ENCODE measurements around the gene LLGL1.

Gene LLGL1

DNA sequence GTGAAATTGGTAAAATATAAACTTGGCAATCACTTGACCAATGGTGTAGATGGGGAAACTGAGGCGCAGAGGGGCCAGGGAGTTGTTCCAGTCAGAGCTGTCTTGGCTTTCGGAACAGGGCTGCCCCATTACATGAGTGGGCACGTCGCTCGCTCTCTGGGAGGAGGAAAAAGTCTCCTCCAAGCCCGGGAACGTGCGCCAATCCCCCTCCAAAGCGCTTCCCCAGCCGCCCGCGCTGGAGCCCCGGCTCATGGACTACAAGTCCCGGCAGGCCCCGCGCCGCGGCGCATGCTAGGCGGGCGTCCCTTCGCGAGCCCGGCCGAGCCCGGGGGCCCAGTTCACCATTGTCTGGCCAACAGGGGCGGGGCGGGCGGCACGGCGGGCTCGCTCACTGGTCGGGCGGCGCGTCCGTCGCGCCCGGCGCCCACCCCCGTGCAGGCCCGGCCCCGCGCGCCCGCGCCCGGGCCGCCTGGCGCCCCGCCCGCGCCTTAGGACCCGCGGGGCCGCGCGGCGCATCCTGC, at the start of gene LLGL1:
Gene LLGL1 (plus strand): TSS at position 515 of the 521 bp plus-strand sequence. CDS start 48 bp downstream, outside the sequence.
- DNase-seq (ENCODE audit: low spot score): peak; percentile 99

DNA sequence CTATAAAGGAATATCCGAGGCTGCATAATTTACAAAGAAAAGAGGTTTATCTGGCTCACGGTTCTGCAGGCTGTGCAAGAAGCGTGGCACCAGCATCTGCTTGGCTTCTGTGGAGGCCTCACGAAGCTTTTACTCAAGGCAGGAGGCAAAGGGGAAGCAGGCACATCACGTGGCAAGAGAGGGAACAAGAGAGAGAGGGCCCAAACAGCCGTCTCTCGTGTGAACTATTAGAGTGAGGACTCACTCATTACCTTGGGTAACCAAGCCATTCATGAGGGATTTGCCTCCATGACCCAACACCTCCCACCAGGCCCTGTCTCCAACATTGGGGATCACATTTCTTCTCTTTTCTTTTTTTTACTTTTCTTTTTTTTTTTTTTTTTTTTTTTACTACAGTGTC, 49.3 kb upstream of the LLGL1 start:
- no peak for DNase-seq (ENCODE audit: low spot score)

DNA sequence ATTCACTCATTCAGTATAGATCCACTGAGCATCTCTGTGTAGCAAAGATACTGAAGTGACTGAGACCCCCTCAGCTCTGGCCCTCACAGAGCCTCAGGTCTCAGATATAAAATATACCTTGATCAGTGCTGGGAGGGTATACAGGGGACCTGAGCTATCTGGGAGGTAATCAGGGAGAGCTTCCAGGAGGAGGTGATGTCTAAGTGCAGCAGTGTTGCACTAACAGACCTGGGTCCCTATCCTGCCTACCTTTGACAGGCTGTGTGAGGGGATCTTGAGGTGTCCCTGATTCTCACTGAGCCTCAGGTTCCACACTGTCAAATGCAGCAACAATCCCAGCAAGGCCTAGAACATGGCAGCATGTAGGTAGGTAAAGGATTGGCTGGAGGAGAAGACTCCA, 48.3 kb upstream of the LLGL1 start:
- no peak for DNase-seq (ENCODE audit: low spot score)

DNA sequence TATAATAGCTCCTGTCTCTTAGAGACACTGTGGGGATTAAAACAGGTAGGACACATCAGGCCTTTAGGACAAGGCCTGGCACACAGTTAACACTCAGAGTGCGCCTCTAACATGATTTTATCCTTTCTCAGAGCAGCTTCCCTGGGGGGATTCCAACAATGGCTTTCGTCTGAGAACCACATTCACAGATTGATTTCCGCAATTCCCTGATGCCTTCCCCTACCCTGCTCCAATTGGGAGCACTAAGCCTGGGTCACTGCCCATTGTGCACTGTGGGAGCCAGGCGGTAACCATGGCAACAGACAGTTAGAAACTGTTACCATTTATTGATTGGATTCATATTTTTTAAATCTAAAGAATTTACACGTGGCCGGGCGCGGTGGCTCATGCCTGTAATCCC, 47.7 kb upstream of the LLGL1 start:
- no peak for DNase-seq (ENCODE audit: low spot score)

DNA sequence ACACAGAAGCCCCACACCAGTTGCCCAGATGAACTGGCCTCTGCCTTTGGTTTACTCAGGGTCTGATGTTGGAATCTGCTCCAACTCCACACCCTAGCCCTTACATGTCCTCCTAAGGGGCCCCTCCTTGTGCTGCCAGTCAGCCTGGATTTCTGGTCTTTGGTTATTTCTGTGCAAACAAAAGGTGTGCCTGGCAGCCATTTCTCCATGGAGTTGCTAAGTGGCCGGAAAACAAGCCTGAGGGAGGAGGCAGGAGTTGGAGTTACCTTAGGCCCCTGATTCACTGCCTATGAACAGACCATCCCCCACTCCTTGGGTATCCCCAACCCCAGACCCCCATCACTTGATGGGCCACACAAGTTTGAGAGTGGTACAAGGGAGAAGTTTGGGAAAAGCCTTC, 46.2 kb upstream of the LLGL1 start:
- DNase-seq (ENCODE audit: low spot score): no peak

DNA sequence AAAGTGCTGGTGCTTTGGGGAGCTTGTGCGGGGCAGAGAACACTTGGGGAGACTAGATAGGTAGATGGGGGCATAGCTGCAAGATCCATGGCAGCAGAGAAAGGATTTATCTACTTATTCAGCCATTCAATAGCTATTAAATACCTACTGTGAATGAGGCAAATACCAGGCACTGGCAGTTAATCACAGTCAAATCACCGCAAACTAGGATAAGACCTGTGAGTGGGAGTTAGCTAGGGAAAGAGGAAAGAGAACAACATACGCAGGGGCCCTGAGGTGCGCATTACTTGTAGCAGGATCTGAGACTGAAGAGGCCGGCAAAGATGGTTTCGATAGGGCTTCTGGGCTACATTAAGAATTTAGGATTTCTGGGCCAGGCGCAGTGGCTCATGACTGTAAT, 45.6 kb upstream of the LLGL1 start:
- DNase-seq (ENCODE audit: low spot score): no peak

DNA sequence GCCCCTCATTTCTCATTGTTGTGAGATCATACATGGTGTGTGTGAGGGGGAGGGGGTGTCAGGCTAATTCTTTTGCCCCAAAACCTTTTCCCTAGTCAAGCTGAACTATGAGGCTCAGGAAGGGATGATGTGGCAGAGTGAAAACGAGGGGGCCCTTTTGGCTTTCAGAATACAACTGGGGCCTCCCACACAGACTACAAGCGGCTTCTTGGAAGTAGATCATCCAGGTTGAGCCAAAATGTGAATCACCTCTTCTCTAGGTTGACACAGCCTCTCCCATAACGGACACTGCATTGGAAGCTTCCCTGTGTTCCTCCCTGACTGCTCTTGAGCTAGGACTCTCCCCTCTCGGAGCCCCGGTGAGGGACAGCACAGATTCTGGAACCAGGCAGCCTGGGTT, 44.1 kb upstream of the LLGL1 start:
- DNase-seq (ENCODE audit: low spot score): no peak

DNA sequence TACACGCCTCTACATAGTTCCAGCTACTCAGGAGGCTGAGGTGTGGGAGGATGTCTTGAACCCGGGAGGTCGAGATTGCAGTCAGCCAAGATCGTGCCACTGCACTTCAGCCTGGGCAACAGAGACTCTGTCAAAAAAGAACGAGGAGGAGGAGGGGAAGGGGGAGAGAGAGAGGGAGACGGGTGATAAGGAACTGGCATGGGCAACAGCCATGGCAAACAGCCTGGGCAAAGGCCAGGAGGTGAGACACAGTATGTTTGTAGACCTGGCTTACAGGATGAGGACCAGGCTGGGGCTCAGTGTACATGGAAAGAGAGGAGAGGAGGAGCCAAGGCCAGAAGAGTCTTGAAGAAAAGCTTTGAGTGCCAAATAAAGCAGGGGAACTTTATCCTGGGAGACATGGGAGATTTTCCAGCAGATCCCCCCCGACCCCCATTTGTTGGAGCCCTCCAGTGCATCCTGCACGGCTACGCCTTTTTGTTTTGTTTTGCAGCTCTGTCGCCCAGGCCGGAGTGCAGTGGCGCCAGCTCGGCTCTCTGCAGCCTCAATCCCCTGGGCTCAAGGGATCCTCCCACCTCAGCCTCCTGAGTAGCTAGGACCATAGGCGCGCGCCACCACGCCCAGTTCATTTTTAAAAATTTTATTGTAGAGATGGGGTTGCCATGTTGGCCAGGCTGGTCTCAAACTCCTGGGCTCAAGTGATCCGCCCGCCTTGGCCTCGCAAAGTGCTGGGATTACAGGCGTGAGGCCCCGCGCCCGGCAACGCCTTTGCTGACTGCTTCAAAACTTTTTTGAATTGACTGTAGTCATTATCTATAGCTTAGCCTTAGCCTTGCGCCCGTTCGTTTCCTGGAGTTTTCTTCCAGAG, 43.1 kb upstream of the LLGL1 start:
- DNase-seq (ENCODE audit: low spot score): no peak

DNA sequence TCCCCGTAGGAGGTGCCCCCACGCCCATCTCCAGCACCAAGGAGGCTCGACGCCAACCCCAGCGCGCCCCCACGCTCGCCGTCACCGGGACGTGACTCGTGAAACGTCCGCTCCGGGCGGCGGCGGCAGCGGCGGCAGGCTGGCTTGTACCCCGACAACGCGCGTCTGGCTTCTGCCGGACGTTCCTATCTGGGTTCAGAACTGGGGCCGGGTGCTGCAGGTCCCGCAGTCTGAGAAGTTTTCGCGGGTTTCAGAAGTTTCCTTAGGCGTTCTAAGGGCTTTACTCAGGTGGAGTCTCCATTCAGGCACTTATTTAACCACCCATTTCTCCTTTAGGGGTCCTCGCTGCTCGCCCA, 42.5 kb upstream of the LLGL1 start:
- peak; percentile 77 for DNase-seq (ENCODE audit: low spot score)

DNA sequence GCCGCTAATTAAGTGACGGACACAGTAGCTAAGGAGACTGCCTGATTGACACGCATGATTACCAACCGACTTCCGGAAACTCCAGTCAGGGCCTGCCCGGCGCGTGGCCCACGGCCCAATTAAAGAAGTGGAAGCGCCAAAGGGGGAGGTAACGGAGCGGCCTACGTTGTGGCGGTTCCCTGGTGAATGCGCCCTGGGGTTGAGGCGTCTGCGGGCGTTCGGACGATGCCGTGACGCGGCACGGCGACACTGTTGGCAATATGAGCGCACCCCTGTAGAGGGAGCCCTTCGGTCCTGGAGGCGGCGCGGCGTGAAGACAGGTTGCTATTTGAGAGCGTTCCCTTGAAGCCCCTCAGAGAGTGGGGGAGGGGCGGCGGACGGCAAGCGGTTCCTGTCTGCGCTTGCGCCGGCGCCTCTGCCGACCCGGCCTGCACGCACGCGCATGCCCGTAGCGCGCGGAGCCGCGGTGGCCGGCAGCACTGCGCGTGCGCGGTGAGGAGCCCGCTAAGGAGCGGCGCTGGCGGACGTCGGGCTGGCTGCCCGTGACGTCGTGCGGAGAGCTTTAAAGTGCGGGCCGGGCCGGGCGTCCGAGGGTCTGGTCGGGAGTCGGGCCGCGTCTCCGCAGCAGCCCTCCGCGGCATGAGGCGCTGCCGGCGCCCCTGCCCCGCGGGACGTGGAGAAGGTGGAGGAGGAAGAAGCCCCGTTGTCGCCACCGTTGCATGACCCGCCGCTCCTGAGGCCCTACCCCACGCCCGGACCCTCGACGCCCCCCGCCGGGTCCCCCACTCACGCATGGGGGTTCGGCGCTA, 41.9 kb upstream of the LLGL1 start, which contains the start of gene ALKBH5:
Gene ALKBH5 (plus strand): TSS at position 495 of the 809 bp plus-strand sequence. CDS start 416 bp downstream, outside the sequence.
- DNase-seq (ENCODE audit: low spot score): peak; percentile 97

DNA sequence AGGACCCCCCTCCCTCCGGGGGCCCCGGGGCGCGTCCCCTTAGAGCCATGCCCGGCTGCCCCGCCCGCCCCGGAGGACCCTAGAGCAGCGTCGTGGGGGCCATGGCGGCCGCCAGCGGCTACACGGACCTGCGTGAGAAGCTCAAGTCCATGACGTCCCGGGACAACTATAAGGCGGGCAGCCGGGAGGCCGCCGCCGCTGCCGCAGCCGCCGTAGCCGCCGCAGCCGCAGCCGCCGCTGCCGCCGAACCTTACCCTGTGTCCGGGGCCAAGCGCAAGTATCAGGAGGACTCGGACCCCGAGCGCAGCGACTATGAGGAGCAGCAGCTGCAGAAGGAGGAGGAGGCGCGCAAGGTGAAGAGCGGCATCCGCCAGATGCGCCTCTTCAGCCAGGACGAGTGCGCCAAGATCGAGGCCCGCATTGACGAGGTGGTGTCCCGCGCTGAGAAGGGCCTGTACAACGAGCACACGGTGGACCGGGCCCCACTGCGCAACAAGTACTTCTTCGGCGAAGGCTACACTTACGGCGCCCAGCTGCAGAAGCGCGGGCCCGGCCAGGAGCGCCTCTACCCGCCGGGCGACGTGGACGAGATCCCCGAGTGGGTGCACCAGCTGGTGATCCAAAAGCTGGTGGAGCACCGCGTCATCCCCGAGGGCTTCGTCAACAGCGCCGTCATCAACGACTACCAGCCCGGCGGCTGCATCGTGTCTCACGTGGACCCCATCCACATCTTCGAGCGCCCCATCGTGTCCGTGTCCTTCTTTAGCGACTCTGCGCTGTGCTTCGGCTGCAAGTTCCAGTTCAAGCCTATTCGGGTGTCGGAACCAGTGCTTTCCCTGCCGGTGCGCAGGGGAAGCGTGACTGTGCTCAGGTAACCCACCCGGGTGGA, 41.0 kb upstream of the LLGL1 start:
- peak; percentile 39 for DNase-seq (ENCODE audit: low spot score)

DNA sequence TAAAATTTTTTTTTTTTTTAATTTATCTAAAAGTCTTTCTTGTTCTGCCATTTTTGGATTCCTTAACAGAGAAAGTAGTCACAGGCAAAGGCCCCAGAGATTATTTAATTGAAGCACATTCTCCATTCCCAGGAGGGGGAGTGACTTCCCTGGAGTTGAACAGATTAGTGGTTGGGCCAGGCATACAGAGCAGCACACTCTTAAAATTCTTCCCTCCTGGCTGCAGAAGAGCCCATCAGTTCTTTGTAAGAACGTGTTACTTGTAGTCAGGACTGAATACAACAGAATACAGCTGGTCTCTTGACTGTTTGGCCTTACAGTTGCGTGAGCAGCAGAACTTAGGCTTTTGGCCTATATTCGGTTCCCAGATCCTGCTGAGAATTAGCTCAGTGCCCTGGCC, 40.0 kb upstream of the LLGL1 start:
- DNase-seq (ENCODE audit: low spot score): no peak

DNA sequence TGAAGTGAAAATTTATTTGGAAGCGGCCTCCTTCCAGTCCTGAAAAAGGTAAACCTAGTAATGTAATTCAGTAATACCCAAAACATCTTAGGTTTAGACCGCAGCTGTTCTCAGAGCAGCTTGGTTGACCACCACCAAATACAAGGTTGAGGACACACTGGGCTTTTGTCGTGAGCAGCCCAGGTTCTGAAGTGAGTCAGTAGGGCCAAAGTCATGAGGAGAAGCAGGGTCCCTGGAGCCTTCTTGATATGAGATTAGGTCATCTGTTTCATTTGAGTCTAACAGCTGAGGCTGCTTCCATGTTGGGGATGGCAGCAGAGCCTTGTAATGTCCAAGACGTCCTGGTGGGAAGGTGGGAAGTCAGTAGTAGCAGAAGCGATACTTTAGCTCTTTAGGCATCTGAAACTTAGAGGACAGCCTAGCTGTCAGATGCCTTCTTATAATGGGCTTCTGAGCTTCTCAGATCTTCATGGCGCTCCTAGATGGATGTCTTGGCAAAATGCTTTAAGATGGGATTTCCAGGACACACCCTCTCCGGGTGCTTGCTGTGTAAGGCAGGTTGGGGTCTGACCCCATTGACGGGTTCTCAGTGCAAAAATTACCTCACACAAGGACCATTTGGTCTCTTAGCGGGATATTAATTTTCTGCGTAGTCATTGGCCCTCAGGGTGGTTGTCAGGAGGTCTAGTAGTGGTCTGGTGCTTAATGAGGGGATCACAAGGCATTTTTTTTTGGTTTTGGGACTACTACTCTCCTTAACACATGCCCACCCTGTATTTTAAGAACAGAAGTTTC, 39.4 kb upstream of the LLGL1 start:
- no peak for DNase-seq (ENCODE audit: low spot score)

DNA sequence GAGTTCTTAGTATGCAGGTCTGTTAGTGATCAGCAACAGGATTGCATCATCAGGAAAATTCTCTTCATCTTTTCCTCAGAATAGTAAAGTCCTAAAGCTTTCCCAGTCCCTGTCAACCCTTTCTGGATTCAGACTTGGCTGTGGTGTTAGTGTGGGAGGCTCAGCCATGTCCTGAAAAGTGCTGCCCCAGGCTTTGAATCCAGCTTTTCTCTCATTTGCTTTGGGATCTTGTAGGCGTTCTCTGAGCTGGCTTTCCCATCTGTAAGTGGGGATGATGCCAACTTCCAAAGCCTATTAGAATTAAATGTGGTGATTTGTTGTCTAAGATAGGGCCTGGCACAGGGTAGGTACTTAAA, 38.8 kb upstream of the LLGL1 start:
- no peak for DNase-seq (ENCODE audit: low spot score)

DNA sequence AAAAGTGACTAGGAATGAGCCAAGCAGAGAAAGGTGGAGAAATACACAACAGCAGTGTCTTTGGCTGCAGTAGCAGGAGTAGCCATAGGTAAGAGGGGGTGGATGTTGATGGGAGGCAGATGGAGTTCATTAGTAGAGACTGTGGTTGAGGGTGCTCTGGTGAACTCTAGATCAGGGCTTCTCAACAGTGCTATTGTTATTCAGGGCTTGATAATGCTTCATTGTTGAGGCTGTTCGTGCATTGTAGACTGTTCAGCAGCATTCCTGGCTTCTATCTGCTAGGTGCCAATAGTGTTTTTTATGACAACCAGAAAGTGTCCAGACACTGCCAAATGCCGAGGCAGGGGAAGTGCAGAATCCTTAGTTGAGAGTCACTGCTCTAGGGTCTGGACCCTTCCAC, 38.2 kb upstream of the LLGL1 start:
- no peak for DNase-seq (ENCODE audit: low spot score)

DNA sequence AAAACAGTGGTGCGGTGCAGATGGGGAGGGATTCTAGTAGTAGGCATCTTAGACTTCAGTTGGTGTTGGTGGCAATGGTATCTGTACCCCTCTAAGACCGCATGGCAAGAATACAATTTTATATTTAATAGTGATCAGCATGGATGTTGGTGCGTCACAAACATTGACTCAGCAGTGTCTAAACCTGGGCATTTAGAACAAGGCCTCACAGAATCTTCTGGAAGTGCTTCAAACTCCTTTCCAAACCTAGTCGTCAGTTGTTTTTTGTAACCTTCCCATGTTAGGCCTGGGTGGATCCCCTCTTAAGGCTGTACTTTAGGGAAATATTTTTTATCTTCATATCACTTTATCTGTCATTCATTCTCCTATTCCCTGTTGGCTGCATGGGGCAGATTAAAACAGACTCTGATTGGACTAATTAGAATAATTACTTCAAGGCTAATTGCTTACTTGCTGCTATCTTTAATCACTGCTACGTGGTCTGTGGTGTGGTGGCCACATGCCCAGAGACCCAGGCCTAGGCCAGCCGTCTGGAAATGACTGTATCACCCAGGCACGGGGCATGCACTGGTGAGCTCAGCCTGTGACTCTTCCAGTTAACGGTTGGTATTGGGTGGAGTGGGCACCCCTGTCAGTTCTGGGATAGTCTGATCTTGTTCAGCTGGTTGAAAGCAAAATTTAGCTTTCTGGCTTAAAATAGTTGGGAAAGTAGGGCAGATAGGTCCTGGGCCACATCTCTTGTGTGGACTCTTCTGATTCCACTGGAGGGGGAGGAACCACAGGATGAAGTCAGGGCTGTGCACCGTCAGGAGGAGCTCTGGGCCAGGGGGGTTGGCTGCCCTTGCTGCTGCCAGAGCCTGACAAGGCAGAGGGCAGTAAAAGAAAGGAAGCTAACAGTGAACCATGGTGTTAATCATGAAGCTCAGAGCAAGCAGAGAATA, 37.3 kb upstream of the LLGL1 start:
- DNase-seq (ENCODE audit: low spot score): no peak

DNA sequence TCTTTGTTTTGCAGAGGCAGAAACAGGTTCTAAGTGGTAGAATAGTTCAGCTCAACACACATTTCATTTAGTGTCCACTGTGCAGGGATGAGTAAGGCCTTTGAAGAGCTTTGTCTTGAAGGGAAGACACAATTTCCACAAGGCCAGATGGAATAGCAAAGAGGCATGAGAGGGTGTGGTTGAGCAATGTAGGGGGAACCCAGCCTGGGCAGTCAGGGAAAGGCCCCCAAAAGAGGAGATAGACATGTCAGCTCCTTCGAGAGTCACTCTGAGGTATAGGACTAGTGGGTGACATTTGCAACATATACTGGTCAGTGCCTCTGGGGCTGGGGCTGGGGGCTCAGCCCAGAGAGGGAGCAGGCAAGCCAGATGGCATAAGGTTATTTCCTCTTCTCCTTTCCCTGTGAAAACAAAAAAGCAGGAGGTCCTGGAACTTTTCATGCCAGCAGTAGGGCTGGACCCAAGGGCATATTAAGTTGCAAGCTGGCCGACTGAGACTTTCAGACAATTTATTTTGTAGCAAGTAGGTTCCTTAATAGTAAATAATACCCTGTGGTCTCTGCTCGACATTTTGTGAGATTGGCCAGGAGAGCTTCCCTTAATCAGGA, 34.7 kb upstream of the LLGL1 start:
- no peak for DNase-seq (ENCODE audit: low spot score)

DNA sequence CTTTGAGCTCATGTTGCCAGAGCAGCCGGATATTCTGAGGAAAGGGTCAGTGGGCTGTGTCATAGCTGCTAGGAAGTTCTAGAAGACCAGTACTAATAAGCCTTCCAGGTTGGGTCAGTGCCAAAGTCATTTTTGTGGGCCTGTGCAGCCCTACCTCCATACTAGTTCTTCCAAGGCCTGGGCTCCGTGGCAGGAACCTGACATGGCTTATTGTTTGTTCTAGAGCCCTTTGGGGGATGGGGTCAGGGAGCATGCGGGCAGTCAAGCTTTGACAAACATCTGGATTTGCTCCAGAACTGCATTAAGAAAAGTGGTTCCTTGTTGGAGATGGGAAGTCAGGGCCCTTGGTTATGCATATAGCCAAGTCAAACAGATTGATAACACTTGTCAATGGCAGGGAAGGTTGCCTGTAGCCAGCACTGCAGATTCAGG, 34.2 kb upstream of the LLGL1 start:
- DNase-seq (ENCODE audit: low spot score): no peak

DNA sequence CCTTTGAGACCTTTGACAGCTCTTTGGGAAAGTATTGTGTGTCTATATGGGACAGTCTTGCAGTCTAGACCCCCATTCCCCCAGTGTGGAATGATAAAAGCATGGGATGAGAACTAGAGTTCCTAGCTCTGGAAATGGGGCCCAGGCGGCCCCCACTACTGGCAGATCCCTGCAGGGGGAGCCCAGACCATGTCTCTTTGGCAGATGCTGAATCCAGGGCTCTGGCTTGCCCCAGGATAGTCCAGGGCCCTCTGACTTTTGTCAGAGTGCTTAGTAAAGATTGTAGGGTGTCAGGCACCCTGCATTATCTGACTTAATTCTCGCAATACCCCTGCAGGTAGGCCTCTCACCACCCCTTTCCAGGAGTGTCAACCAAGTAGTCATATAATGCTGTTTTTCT, 33.5 kb upstream of the LLGL1 start:
- DNase-seq (ENCODE audit: low spot score): peak; percentile 39

DNA sequence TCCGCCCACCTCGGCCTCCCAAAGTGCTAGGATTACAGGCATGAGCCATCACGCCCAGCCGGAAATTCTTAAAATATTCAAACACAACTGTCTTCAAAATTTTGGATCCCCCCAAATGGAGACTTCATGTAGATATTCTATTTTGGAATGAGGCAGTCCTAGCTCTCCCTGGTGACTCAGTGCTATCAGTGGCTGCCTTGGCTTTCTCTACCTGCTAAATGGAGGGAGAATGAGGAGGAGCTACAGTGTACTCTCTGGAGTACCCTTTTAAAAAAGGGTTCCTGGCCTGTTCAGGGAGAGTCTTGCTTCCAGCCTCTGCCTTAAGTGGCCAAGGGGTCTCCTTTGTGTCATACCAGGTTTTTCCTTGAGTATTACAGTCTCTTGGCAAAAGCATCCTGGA, 31.0 kb upstream of the LLGL1 start:
- no peak for DNase-seq (ENCODE audit: low spot score)

Data from D341Med (cell line).